Endometrial microvascular endothelial cells (primary cell): ENCODE data around the gene GPR107. TPM values are rescaled to one million over a fixed set of nuclear protein-coding genes. Genes with fewer than 3 reads are reported as not detected.

ENCODE experiments used
- in situ Hi-C: cut with HindIII; loops from 2 replicates; pipeline ENCODE4 v1.10.0; 2017; ENCODE audit warnings: low sequenced_read_pairs, low pct_unique_long_range_greater_than_20kb; ENCODE audit errors: inconsistent ontology term
- total RNA-seq: library from RNA; depleted of rRNA; stranded (reverse); fragments of >200 nt; gene quantifications from one replicate; pipeline ENCODE4 v1.2.3, GENCODE V29; 2015; ENCODE audit errors: inconsistent ontology term

The GPR107 gene
- total RNA-seq, 1 donor from 2014 or later: 21.6 TPM

- in situ Hi-C loops: loop anchor here (25.0 kb wide), 1 partner anchor 143 kb away; the partner anchor contains the start of gene HMCN2
Observed at GRCh38 chr9:130119519-130120298, 66.0 kb downstream of the GPR107 start.

DNA sequence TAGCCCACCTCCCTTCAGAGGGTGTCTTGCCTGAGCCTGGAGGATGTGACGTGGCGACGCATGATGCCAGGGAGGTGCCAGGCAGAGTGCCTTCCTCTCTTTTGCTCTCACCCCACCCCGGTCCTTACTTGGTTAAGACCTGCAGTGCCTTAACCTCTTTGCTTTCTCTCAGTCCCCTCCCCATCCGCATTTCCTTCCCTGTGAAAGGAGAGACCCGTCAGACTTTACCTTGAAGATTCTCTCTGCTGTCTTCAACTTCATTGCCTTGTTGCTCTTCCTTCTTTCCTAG is 66.5 kb downstream of the GPR107 start:
- in situ Hi-C loops: loop anchor here (25.0 kb wide), 1 partner anchor 142 kb away; the partner anchor contains the start of gene HMCN2

GRCh38 chr9:130120832-130121231 is 67.1 kb downstream of the GPR107 start:
- in situ Hi-C loops: loop anchor here (25.0 kb wide), 1 partner anchor 141 kb away; the partner anchor contains the start of gene HMCN2

- in situ Hi-C loops: loop anchor here (25.0 kb wide), 1 partner anchor 140 kb away; the partner anchor contains the start of gene HMCN2
Observed at GRCh38 chr9:130122456-130122855, 68.8 kb downstream of the GPR107 start.

GRCh38 chr9:130124085-130124860 is 70.6 kb downstream of the GPR107 start:
- in situ Hi-C loops: loop anchor here (25.0 kb wide), 1 partner anchor 138 kb away; the partner anchor contains the start of gene HMCN2

DNA sequence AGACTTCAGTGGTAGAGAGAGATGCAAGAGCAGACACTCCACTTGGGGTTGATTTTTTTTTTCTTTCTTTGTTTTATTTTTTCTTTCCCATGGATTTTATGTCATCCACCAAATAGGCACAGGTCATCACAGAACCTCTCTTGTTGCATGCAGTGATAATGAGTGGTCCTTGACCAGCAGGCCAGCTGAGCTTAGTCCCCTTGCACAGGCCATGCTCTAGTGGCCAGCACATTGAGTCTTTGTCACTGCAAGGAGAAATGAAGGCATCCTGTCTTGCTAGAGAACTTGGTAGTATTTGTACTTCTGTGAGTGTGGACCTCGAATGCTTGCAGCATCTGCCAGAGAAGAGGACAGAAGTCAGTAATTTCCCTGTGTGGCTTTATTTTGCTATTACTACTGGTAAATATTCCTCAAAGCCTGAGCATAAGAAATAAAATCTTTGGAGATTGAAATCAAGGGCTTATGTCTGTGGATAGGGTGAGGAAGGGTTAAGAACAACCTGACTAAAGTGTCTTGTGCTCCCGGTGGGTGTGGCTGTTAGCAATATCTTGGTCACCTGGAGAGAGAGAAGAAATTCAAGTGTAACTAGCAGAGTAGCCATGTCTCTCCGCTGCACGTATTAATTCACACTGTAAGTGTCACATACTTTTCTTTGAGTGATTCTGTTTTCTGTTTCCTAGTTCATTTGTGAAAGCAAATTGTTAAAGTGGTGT is 73.2 kb downstream of the GPR107 start:
- in situ Hi-C loops: no loop called here

DNA sequence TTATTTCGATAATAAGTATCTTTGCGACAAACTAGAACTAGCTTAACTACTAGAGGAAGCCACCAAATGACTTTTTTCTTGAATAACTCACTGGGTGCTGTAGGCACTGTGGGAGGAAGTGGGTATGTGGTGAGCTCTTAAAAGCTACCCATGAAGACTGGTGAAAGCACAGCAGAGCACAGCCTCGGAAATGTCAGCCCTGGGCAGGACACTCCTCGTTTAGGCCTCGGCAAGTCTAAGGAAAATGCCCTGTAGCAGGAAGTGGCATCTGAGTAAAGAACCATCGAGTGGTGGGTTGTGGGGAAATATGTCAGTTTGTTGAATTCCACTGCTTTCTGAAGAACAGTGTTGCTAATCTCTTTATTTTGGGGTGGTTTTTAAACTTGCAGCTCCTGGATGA is 74.5 kb downstream of the GPR107 start:
- in situ Hi-C loops: no loop called here

GRCh38 chr9:130128733-130129431 is 75.2 kb downstream of the GPR107 start:
- in situ Hi-C loops: no loop called here

- in situ Hi-C loops: no loop called here
Observed at GRCh38 chr9:130129432-130130061, 75.8 kb downstream of the GPR107 start.

DNA sequence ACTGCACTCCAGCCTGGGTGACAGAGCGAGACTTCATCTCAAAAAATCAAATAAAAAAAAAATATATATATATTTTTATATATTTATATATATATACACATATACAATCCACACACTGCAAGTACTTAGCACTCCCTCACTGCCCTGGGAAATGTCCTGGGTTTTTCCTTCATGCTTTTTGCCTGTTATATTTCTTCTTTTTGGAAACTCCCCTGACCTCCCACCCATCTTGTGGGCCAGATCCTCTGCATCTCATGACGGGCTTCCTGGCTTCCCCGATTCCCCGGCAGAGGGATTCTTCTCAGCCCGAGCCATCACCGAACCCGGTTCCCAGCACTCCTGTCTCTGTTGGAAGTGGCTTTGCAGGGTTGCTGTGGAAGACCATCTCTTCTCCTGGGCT is 79.0 kb downstream of the GPR107 start:
- in situ Hi-C loops: no loop called here

DNA sequence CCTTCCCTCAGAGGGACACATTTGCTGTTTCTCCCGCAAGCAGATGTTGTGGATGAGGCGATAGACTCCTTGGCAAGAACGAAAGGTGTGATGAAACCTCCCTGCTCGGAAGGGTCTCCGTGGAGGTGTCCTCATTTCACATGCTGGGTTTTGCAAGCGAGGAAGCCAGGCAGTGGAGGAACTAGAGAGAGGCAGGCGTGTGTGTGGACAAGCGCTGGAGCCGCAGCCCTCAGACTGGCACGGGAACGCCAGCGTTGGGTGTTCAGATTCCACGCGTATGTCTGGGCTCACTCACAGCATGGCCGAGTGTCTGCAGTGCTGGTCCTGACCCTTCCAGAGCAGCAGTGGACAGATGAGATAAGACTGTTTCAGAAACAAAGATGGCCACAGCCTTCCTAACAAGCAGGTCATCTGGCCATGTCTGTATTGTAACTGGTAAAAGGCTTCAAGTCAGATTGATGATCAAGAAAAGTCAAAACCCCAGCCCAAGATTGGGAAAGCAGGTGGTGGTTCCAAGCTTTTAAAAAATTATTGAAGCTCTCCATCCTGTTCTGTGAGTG is 83.5 kb downstream of the GPR107 start:
- in situ Hi-C loops: no loop called here

DNA sequence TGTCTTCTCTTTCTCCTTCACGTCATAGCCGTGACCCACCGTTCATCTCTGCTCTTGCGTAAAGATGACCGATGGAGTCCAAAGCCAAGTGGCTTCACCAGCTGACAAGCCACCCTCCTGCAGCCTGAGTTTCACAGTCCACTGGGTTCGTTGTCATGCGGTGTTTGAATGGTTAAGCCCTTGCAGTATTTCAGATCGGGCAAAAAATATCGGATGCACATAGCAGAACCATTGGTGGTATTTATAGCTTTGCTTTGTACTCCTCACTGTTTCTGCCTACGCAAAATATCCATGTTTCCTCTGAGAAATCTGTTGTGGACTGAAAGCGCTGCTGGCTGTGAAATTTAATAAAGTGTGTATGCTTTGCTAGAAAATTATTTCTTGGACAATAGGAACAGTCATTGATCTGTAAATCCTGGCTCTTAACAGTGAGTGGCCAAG is 84.0 kb downstream of the GPR107 start:
- in situ Hi-C loops: no loop called here

GRCh38 chr9:130138171-130138653 is 84.5 kb downstream of the GPR107 start:
- in situ Hi-C loops: no loop called here

DNA sequence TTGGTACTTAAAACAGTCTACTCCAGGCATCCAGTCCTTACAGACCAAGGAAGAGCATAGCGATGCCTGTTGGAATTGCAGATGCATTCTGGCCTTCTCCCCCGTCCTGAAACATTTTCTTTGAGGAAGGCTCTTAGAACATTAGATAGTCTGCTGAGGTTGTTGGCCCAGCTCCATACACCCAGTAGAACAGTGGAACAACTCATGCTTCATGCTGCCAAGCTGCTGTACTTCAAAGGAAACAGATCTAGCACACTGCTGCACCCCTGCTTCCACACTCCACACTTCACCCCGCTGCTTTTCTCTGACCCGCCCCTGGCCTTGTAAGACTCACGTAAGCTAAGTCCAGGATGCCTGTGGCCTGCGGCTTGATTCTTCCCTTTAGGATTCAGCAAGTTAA is 85.1 kb downstream of the GPR107 start:
- in situ Hi-C loops: no loop called here

GRCh38 chr9:130139251-130139650 is 85.5 kb downstream of the GPR107 start:
- in situ Hi-C loops: no loop called here

- in situ Hi-C loops: no loop called here
Observed at GRCh38 chr9:130140706-130141105, 87.0 kb downstream of the GPR107 start.

DNA sequence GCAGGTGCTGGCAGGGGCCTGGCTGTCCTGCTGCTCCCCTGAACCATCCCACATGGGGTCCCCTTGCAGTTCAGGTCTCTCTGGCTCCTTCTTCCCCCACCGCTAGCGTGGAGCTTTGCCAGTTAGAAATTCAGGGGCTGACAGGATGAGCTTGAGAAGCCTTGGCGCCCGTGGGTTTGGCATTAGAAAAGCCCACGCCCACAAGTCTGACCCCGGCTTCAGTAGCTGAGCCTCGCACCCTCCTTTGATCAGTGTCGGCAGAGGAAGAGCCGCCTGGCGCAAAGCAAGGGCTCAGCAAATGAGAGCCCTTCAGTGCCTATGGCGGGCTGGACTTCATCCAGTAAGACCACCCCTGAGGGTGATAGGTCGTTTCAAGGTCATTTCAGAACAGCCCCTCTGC is 88.3 kb downstream of the GPR107 start:
- in situ Hi-C loops: no loop called here

GRCh38 chr9:130142641-130143040 is 88.9 kb downstream of the GPR107 start:
- in situ Hi-C loops: no loop called here
